Activated T-cell treated with anti-CD3 and anti-CD28 coated beads for 24 hours (primary cell): ENCODE data around the gene PADI4.

Experiments
- DNase-seq: peaks from one replicate; pipeline ENCODE4 v3.0.0-alpha.2; 2020; ENCODE audit warnings: low read depth

Gene PADI4

GRCh38 chr1:17307946-17308345, at the start of gene PADI4:
Gene PADI4 (plus strand): TSS chr1:17308197. CDS start chr1:17308223, 26 bp downstream.
- DNase-seq = no peak

GRCh38 chr1:17258758-17259130, 49.3 kb upstream of the PADI4 start:
- no peak for DNase-seq

GRCh38 chr1:17259233-17259873, 48.6 kb upstream of the PADI4 start:
- no peak for DNase-seq

- no peak for DNase-seq
These were observed 47.7 kb upstream of the PADI4 start for GRCh38 chr1:17260264-17260663.

GRCh38 chr1:17260738-17261137, 47.3 kb upstream of the PADI4 start:
- no peak for DNase-seq

- DNase-seq = no peak
These were observed 44.1 kb upstream of the PADI4 start for GRCh38 chr1:17263936-17264335.

GRCh38 chr1:17264470-17264869, 43.5 kb upstream of the PADI4 start:
- DNase-seq = no peak

GRCh38 chr1:17265162-17265561, 42.8 kb upstream of the PADI4 start:
- no peak for DNase-seq

- DNase-seq = no peak
These were observed 42.0 kb upstream of the PADI4 start for GRCh38 chr1:17265950-17266349.

GRCh38 chr1:17270891-17271765, 36.9 kb upstream of the PADI4 start:
- DNase-seq = no peak

GRCh38 chr1:17272066-17272465, 35.9 kb upstream of the PADI4 start:
- no peak for DNase-seq

- no peak for DNase-seq
These were observed 35.4 kb upstream of the PADI4 start for GRCh38 chr1:17272646-17273045.

GRCh38 chr1:17273096-17273495, 34.9 kb upstream of the PADI4 start:
- DNase-seq = no peak

GRCh38 chr1:17274186-17275170, 33.5 kb upstream of the PADI4 start:
- DNase-seq = no peak

GRCh38 chr1:17276568-17276967, 31.4 kb upstream of the PADI4 start:
- no peak for DNase-seq

- DNase-seq = no peak
These were observed 30.4 kb upstream of the PADI4 start for GRCh38 chr1:17277511-17278159.

GRCh38 chr1:17278996-17279830, 28.8 kb upstream of the PADI4 start:
- no peak for DNase-seq

GRCh38 chr1:17280436-17280835, 27.6 kb upstream of the PADI4 start:
- no peak for DNase-seq

- DNase-seq = no peak
These were observed 27.1 kb upstream of the PADI4 start for GRCh38 chr1:17280894-17281293.

- no peak for DNase-seq
These were observed 26.2 kb upstream of the PADI4 start for GRCh38 chr1:17281775-17282181.

- DNase-seq = no peak
These were observed 25.2 kb upstream of the PADI4 start for GRCh38 chr1:17282836-17283235.
